Measurements from ENCODE around the gene CCDC174.

DNA sequence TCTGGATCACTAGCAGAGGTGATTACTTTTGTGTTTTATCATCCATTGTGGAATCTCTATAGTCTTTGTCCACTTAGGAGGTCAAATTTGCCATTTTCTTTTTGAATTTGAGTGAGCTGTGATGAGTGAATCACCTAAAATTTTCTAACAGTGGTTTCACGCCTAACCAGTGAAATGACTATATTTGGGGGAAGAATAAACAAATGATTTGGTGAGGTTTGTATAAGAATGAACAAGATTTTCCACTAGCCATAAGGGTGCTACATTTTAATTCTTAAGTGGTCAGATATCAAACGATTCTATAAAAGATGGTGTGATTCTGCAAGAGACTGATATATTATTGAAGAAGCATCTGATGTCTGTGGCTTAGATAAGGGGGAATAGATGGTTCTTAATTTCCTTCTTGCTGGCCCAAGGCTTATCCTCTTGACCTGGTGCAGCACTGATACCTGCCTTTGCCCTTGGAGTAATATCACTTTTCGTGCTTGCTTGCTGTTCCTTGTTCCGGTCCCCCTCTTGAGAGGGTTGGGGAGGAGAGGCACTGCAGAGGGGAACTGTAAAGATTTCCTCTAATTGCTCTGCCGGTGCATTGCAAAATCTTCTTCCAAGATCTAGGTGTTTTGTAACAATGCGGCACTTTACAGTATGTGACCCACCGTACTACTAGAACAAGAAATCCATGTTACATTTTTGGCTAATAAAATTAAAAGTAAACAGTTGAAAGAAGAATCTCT lies 37.9 kb downstream of the CCDC174 start:
- no peak for TF ChIP-seq JUND (IDR thresholded peaks at IDR 0.05)
- TF ChIP-seq, protein P1, sequence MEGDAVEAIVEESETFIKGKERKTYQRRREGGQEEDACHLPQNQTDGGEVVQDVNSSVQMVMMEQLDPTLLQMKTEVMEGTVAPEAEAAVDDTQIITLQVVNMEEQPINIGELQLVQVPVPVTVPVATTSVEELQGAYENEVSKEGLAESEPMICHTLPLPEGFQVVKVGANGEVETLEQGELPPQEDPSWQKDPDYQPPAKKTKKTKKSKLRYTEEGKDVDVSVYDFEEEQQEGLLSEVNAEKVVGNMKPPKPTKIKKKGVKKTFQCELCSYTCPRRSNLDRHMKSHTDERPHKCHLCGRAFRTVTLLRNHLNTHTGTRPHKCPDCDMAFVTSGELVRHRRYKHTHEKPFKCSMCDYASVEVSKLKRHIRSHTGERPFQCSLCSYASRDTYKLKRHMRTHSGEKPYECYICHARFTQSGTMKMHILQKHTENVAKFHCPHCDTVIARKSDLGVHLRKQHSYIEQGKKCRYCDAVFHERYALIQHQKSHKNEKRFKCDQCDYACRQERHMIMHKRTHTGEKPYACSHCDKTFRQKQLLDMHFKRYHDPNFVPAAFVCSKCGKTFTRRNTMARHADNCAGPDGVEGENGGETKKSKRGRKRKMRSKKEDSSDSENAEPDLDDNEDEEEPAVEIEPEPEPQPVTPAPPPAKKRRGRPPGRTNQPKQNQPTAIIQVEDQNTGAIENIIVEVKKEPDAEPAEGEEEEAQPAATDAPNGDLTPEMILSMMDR (IDR thresholded peaks at IDR 0.05; ENCODE audit: low read depth, low read length, missing input control) = no peak
- TF ChIP-seq, protein P2, sequence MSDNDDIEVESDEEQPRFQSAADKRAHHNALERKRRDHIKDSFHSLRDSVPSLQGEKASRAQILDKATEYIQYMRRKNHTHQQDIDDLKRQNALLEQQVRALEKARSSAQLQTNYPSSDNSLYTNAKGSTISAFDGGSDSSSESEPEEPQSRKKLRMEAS (IDR thresholded peaks at IDR 0.05) = no peak
- no peak for TF ChIP-seq SP1 (IDR thresholded peaks at IDR 0.05)
- no peak for TF ChIP-seq YY1 (IDR thresholded peaks at IDR 0.05)
- no peak for TF ChIP-seq RXRA (IDR thresholded peaks at IDR 0.05)
- TF ChIP-seq FOXA1 (IDR thresholded peaks at IDR 0.05) = no peak
- TF ChIP-seq, protein P3, sequence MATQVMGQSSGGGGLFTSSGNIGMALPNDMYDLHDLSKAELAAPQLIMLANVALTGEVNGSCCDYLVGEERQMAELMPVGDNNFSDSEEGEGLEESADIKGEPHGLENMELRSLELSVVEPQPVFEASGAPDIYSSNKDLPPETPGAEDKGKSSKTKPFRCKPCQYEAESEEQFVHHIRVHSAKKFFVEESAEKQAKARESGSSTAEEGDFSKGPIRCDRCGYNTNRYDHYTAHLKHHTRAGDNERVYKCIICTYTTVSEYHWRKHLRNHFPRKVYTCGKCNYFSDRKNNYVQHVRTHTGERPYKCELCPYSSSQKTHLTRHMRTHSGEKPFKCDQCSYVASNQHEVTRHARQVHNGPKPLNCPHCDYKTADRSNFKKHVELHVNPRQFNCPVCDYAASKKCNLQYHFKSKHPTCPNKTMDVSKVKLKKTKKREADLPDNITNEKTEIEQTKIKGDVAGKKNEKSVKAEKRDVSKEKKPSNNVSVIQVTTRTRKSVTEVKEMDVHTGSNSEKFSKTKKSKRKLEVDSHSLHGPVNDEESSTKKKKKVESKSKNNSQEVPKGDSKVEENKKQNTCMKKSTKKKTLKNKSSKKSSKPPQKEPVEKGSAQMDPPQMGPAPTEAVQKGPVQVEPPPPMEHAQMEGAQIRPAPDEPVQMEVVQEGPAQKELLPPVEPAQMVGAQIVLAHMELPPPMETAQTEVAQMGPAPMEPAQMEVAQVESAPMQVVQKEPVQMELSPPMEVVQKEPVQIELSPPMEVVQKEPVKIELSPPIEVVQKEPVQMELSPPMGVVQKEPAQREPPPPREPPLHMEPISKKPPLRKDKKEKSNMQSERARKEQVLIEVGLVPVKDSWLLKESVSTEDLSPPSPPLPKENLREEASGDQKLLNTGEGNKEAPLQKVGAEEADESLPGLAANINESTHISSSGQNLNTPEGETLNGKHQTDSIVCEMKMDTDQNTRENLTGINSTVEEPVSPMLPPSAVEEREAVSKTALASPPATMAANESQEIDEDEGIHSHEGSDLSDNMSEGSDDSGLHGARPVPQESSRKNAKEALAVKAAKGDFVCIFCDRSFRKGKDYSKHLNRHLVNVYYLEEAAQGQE (IDR thresholded peaks at IDR 0.05) = no peak
- TF ChIP-seq RAD21 (IDR thresholded peaks at IDR 0.05) = no peak
- TF ChIP-seq, protein P4, sequence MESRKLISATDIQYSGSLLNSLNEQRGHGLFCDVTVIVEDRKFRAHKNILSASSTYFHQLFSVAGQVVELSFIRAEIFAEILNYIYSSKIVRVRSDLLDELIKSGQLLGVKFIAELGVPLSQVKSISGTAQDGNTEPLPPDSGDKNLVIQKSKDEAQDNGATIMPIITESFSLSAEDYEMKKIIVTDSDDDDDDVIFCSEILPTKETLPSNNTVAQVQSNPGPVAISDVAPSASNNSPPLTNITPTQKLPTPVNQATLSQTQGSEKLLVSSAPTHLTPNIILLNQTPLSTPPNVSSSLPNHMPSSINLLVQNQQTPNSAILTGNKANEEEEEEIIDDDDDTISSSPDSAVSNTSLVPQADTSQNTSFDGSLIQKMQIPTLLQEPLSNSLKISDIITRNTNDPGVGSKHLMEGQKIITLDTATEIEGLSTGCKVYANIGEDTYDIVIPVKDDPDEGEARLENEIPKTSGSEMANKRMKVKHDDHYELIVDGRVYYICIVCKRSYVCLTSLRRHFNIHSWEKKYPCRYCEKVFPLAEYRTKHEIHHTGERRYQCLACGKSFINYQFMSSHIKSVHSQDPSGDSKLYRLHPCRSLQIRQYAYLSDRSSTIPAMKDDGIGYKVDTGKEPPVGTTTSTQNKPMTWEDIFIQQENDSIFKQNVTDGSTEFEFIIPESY (IDR thresholded peaks at IDR 0.05) = no peak

All from liver (tissue), 3 donors.